ENCODE data around the gene GABBR1. TPM values are rescaled to one million over a fixed set of nuclear protein-coding genes. Genes with fewer than 3 reads are reported as not detected.

Gene GABBR1
- total RNA-seq, 1 experiment from 2014 or later: 146 TPM

DNA sequence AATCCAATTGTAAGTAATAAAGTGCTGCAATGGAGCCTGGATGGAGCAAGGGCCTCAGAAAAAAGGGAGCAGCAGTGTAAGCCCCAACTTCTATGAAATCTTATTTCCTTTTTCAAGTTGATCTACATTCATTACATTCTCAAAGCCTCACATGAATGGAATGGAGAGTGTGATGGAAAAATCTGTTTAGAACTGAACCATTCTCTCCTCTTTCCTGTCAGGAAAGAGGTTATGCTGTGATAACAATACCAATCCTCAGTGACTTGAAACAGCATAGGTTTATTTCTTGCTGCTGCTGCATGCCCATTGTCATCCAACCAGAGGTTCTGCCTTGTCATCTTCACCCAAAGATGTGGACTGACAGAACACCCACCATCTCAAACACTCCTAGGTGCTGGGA is 56.9 kb downstream of the GABBR1 start:
- Histone ChIP-seq H3T11ph (ENCODE audit: low read length) (no peak overlapping the region), H2BK20ac (ENCODE audit: low read depth, low read length, poor library complexity, severe bottlenecking) (no peak overlapping the region), H3K27me3 (ENCODE audit: insufficient read depth, low read length) (no peaks in the 10 kb centered on the region; the same call in 1 of the 2 replicates), H3K23ac (ENCODE audit: insufficient read length, low read depth, low read length) (no peak overlapping the region), H2BK15ac (ENCODE audit: low read depth, low read length) (no peak overlapping the region), H3K27ac (ENCODE audit: insufficient read length, low read depth, low read length) (no peak overlapping the region), H3K79me1 (ENCODE audit: insufficient read depth, low read depth, low read length, poor library complexity, severe bottlenecking) (no peaks in the 10 kb centered on the region), H4K20me1 (ENCODE audit: control insufficient read depth, insufficient read depth, insufficient read length) (no peaks in the 10 kb centered on the region), H2BK120ac (ENCODE audit: low read depth, low read length, poor library complexity, severe bottlenecking) (no peak overlapping the region), H3K9me3 (ENCODE audit: control insufficient read depth, low read depth, low read length) (no peaks in the 10 kb centered on the region), H3K56ac (ENCODE audit: insufficient read length, low read depth, low read length) (no peak overlapping the region), H2AK5ac (ENCODE audit: insufficient read length, low read length) (no peak overlapping the region), H3K9ac (ENCODE audit: extremely low read depth, insufficient read length, low read length) (no peak overlapping the region), H2BK12ac (ENCODE audit: insufficient read length, low read depth, low read length) (no peak overlapping the region), H3K4ac (ENCODE audit: low read depth, low read length) (no peak overlapping the region), H2AFZ (ENCODE audit: low read length) (no peak overlapping the region), H4K5ac (ENCODE audit: insufficient read length, low read depth, low read length) (no peak overlapping the region), H3K18ac (ENCODE audit: insufficient read length, low read depth, low read length) (no peak overlapping the region), H3K14ac (ENCODE audit: insufficient read depth, low read length) (no peak overlapping the region), H3K4me1 (ENCODE audit: insufficient read depth, low read length) (peaks cover 2% of the 10 kb centered on the region; the same call in 1 of the 2 replicates), H4K91ac (ENCODE audit: insufficient read length, low read depth, low read length) (no peak overlapping the region), H2BK5ac (ENCODE audit: insufficient read length, low read length) (no peak overlapping the region), H4K8ac (replicated peaks; ENCODE audit: insufficient read length, low read depth, low read length) (no peak overlapping the region), H3K4me2 (ENCODE audit: insufficient read depth, insufficient read length, low read length) (no peak overlapping the region), H3K23me2 (ENCODE audit: insufficient read length, low read depth, low read length, poor library complexity, severe bottlenecking) (no peaks in the 10 kb centered on the region), H3K79me2 (ENCODE audit: insufficient read depth, low read length) (no peaks in the 10 kb centered on the region)
- Mint-ChIP-seq H3K36me3 (ENCODE audit: insufficient read depth in 1 of 3, low read depth in 3 of 3) (peaks cover 0 to 1% (median 0%) of the 10 kb centered on the region in 3 experiments; a peak in 1 of 7 replicates), H3K27me3 (ENCODE audit: low read depth) (peaks cover 9% of the 10 kb centered on the region), H3K9me3 (no peaks in the 10 kb centered on the region; a peak in 1 of 5 replicates), H3K27ac (no peak overlapping the region), H3K4me3 (no peak overlapping the region), H3K4me1 (peaks cover 9 to 11% of the 10 kb centered on the region in 2 experiments)
- TF ChIP-seq, protein P1, sequence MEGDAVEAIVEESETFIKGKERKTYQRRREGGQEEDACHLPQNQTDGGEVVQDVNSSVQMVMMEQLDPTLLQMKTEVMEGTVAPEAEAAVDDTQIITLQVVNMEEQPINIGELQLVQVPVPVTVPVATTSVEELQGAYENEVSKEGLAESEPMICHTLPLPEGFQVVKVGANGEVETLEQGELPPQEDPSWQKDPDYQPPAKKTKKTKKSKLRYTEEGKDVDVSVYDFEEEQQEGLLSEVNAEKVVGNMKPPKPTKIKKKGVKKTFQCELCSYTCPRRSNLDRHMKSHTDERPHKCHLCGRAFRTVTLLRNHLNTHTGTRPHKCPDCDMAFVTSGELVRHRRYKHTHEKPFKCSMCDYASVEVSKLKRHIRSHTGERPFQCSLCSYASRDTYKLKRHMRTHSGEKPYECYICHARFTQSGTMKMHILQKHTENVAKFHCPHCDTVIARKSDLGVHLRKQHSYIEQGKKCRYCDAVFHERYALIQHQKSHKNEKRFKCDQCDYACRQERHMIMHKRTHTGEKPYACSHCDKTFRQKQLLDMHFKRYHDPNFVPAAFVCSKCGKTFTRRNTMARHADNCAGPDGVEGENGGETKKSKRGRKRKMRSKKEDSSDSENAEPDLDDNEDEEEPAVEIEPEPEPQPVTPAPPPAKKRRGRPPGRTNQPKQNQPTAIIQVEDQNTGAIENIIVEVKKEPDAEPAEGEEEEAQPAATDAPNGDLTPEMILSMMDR (conservative IDR thresholded peaks at IDR 0.05): no peak
- DNase-seq: no peak
